SK-N-MC (cell line): ENCODE measurements around the gene LRRD1.
"Not testable (repeated sequence)": the region's sequence is repeated elsewhere in the genome, so short reads cannot be mapped to it uniquely, and the experiment has no call there.

Source experiments
- DNase-seq: peaks from one replicate; pipeline ENCODE4 v3.0.0-alpha.2; 2011; ENCODE audit warnings: low read depth, low spot score
- H3K27ac ChIP-seq: fragments of 200-600 bp; sonication (generic); 2 replicates; pipeline ENCODE4 v1.5.1; 2016; ENCODE audit warnings: mixed run types
- H3K36me3 ChIP-seq: fragments of 200-600 bp; sonication (generic); 2 replicates; pipeline ENCODE4 v1.6.1; 2017; ENCODE audit warnings: antibody characterized with exemption, low read length, mixed read lengths; ENCODE audit not compliant: insufficient read depth
- H3K4me3 ChIP-seq: fragments of 200-600 bp; sonication (generic); 2 replicates; pipeline ENCODE4 v1.5.1; 2016
- H3K9ac ChIP-seq: fragments of 200-600 bp; sonication (generic); 2 replicates; pipeline ENCODE4 v1.8.0; 2017; ENCODE audit warnings: mixed run types, mixed read lengths; ENCODE audit not compliant: insufficient read length
- H3K9me3 ChIP-seq: fragments of 200-600 bp; sonication (generic); 2 replicates; pipeline ENCODE4 v1.6.1; 2017; ENCODE audit warnings: low read depth, mild to moderate bottlenecking, antibody characterized with exemption, low read length, moderate library complexity, mixed read lengths
- EZH2 ChIP-seq: fragments of 200-600 bp; sonication (generic); IDR thresholded peaks from one replicate; pipeline ENCODE4 v1.6.1; 2017; ENCODE audit warnings: antibody characterized with exemption
- FOXP2 ChIP-seq: optimal IDR thresholded peaks from 2 replicates; pipeline ENCODE3; 2011; ENCODE audit warnings: mild to moderate bottlenecking, moderate library complexity; ENCODE audit not compliant: insufficient read depth; ENCODE audit errors: extremely low read length, control extremely low read depth
- POLR2AphosphoS5 ChIP-seq: IDR thresholded peaks from 2 replicates; pipeline ENCODE4 v1.6.1; 2012; ENCODE audit warnings: mild to moderate bottlenecking, low read depth, low read length, borderline replicate concordance

The LRRD1 gene

GRCh38 chr7:92178928-92179924 is at the start of gene LRRD1:
Gene LRRD1 (minus strand): TSS chr7:92179142. CDS start chr7:92165202, 13,940 bp downstream.
- no peak within 1 kb of the TSS for H3K4me3 ChIP-seq
- no peak for DNase-seq
- no peak for TF ChIP-seq POLR2AphosphoS5
- no peak for TF ChIP-seq FOXP2
- TF ChIP-seq EZH2: no peak
- no peak within 1 kb of the TSS for H3K9ac ChIP-seq
- no peaks in the 10 kb centered on the region for H3K36me3 ChIP-seq
- no peak within 1 kb of the TSS for H3K27ac ChIP-seq
- H3K9me3 ChIP-seq: no peaks in the 10 kb centered on the region

GRCh38 chr7:92228742-92229141 is 49.8 kb upstream of the LRRD1 start:
- no peak for TF ChIP-seq EZH2
- Histone ChIP-seq H3K36me3 (peaks cover 69% of the 10 kb centered on the region), H3K9ac (no peak overlapping the region), H3K9me3 (no peaks in the 10 kb centered on the region), H3K4me3 (no peak overlapping the region), H3K27ac (no peak overlapping the region)
- DNase-seq: no peak

- TF ChIP-seq EZH2 (no peak), FOXP2 (no peak), POLR2AphosphoS5 (no peak)
- no peak for DNase-seq
- no peak overlapping the region for H3K4me3 ChIP-seq
- H3K9ac ChIP-seq: no peak overlapping the region
- H3K9me3 ChIP-seq: no peaks in the 10 kb centered on the region
- H3K27ac ChIP-seq: no peak overlapping the region
- peaks cover 67% of the 10 kb centered on the region for H3K36me3 ChIP-seq
Measured at GRCh38 chr7:92228100-92228499, 49.2 kb upstream of the LRRD1 start.

- TF ChIP-seq EZH2: no peak
- no peak for TF ChIP-seq POLR2AphosphoS5
- TF ChIP-seq FOXP2: no peak
Measured at GRCh38 chr7:92226981-92227380, 48.0 kb upstream of the LRRD1 start.

GRCh38 chr7:92221766-92222165 is 42.8 kb upstream of the LRRD1 start:
- no peak for TF ChIP-seq POLR2AphosphoS5
- TF ChIP-seq EZH2: no peak
- no peak for TF ChIP-seq FOXP2
- H3K36me3 ChIP-seq: peaks cover 84% of the 10 kb centered on the region
- H3K27ac ChIP-seq: no peak overlapping the region
- H3K9me3 ChIP-seq: no peaks in the 10 kb centered on the region
- no peak for DNase-seq
- H3K4me3 ChIP-seq: no peak overlapping the region
- no peak overlapping the region for H3K9ac ChIP-seq

More at GRCh38 chr7:92226981-92227380, 48.0 kb upstream of the LRRD1 start:
- no peak overlapping the region for H3K4me3 ChIP-seq
- no peaks in the 10 kb centered on the region for H3K9me3 ChIP-seq
- H3K36me3 ChIP-seq: peaks cover 67% of the 10 kb centered on the region
- DNase-seq: no peak
- H3K27ac ChIP-seq: no peak overlapping the region
- no peak overlapping the region for H3K9ac ChIP-seq

- no peak for TF ChIP-seq POLR2AphosphoS5
- TF ChIP-seq FOXP2: no peak
- TF ChIP-seq EZH2: no peak
- H3K36me3 ChIP-seq: peaks cover 67% of the 10 kb centered on the region
- no peak overlapping the region for H3K9ac ChIP-seq
- no peaks in the 10 kb centered on the region for H3K9me3 ChIP-seq
- no peak overlapping the region for H3K4me3 ChIP-seq
- H3K27ac ChIP-seq: no peak overlapping the region
- no peak for DNase-seq
Measured at GRCh38 chr7:92206672-92207071, 27.7 kb upstream of the LRRD1 start.

- Histone ChIP-seq H3K9me3 (no peaks in the 10 kb centered on the region), H3K36me3 (peaks cover 65% of the 10 kb centered on the region), H3K27ac (no peak overlapping the region), H3K4me3 (no peak overlapping the region), H3K9ac (no peak overlapping the region)
- no peak for DNase-seq
- TF ChIP-seq FOXP2 (no peak), POLR2AphosphoS5 (no peak), EZH2 (no peak)
Measured at GRCh38 chr7:92205987-92206386, 27.0 kb upstream of the LRRD1 start.

- DNase-seq: no peak
- TF ChIP-seq FOXP2 (no peak), POLR2AphosphoS5 (no peak)
- H3K4me3 ChIP-seq: no peak overlapping the region
- H3K27ac ChIP-seq: no peak overlapping the region
- H3K36me3 ChIP-seq: peaks cover 57% of the 10 kb centered on the region
- no peaks in the 10 kb centered on the region for H3K9me3 ChIP-seq
- H3K9ac ChIP-seq: no peak overlapping the region
Measured at GRCh38 chr7:92200791-92201190, 21.8 kb upstream of the LRRD1 start.

DNA sequence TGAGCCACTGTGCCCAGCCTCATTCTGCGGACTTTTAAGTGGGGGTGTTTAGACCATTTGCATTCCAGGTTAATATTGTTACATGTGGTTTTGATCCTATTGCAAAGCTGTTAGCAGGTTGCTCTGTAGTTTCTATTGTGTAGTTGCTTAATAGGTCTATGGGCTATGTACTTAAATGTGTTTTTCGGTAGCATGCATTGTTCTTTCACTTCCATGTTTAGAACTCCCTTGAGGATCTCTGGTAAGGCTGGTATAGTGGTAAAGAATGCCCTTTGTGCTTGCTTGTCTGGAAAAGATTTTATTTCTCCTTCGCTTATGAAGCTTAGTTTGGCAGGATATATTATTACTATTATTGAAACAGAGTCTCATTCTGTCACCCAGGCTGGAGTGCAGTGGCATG is 13.4 kb upstream of the LRRD1 start:
- TF ChIP-seq FOXP2 (no peak), EZH2 (no peak), POLR2AphosphoS5 (no peak)
- H3K9ac ChIP-seq: no peak overlapping the region
- no peak overlapping the region for H3K27ac ChIP-seq
- H3K4me3 ChIP-seq: no peak overlapping the region
- peaks cover 17% of the 10 kb centered on the region for H3K9me3 ChIP-seq
- peaks cover 19% of the 10 kb centered on the region for H3K36me3 ChIP-seq
- DNase-seq: no peak

DNA sequence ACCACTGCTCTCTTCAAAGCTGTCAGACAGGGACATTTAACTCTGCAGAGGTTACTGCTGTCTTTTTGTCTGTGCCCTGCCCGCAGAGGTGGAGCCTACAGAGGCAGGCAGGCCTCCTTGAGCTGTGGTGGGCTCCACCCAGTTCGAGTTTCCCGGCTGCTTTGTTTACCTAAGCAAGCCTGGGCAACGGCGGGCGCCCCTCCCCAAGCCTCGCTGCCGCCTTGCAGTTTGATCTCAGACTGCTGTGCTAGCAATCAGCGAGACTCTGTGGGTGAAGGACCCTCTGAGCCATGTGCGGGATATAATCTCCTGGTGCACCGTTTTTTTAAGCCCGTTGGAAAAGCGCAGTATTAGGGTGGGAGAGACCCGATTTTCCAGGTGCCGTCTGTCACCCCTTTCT is 10.3 kb upstream of the LRRD1 start:
- not testable (repeated sequence) for DNase-seq, H3K36me3 ChIP-seq, H3K27ac ChIP-seq, H3K4me3 ChIP-seq, H3K9ac ChIP-seq
- H3K9me3 ChIP-seq: peaks cover 17% of the 10 kb centered on the region

GRCh38 chr7:92184294-92184693 is 5.4 kb upstream of the LRRD1 start:
- H3K9ac ChIP-seq, H3K27ac ChIP-seq, H3K36me3 ChIP-seq, DNase-seq, H3K4me3 ChIP-seq, H3K9me3 ChIP-seq: not testable (repeated sequence)
